ENCODE data around the gene B4GALNT2.
A peak's percentile ranks its signal among the peaks of the same experiment; 100 is the strongest.
"Not testable (repeated sequence)": the region's sequence is repeated elsewhere in the genome, so short reads cannot be mapped to it uniquely, and the experiment has no call there.

B4GALNT2 gene

DNA sequence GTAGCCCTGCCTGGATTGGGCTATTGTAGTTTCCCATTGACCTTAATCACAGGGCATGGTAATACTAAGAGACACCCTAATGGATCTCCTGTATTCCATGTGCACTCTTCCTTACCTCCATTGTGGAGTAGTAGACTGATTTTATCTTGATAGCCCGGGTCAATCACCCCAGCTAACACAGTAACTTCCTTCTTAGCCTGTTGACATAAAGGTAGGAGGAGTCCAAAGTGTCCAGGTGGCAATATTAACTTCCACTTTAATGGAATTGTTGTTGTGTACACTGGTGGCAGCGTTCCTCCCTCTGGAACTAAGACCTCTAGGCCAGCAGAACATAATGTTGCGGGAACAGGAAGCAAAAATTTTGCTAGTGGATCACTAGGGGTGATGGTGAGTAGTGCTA, 13.1 kb downstream of the B4GALNT2 start:
- not testable (repeated sequence) for DNase-seq (ENCODE audit: low spot score in 2 of 2); ATAC-seq; H3K4me1 Mint-ChIP-seq; H3K27ac Mint-ChIP-seq; H3K4me3 Mint-ChIP-seq; H3K36me3 Mint-ChIP-seq; H3K9me3 Mint-ChIP-seq

- Mint-ChIP-seq H3K9me3 (no peaks in the 10 kb centered on the region), H3K4me1 (no peaks in the 10 kb centered on the region), H3K4me3 (no peak overlapping the region), H3K27ac (no peak overlapping the region), H3K36me3 (no peaks in the 10 kb centered on the region)
- DNase-seq (ENCODE audit: low spot score in 2 of 2) = no peak
- ATAC-seq = no peak
Observed at GRCh38 chr17:49146620-49147306, 14.2 kb downstream of the B4GALNT2 start.

DNA sequence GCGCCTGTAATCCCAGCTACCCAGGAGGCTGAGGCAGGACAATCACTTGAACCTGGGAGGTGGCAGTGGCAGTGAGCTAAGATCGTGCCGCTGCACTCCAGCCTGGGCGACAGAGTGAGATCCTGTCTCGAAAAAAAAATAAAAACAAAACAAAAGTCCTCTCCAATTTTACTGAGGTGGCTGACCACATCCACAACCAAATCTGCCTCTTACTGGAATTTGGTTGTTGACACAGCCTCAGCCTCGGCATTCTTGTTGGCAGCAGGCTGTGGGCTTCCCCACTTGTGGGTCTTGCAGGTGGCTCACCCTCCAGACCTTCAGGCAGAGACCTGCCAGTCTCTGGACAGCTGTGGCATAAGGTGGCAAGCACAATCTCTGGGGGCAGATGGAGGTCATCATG, 15.6 kb downstream of the B4GALNT2 start:
- no peaks in the 10 kb centered on the region for H3K4me1 Mint-ChIP-seq
- DNase-seq (ENCODE audit: low spot score in 2 of 2) = no peak
- H3K36me3 Mint-ChIP-seq = no peaks in the 10 kb centered on the region
- ATAC-seq = no peak
- no peaks in the 10 kb centered on the region for H3K9me3 Mint-ChIP-seq
- H3K27ac Mint-ChIP-seq = no peak overlapping the region
- H3K4me3 Mint-ChIP-seq = no peak overlapping the region

- Mint-ChIP-seq H3K4me1 (no peaks in the 10 kb centered on the region), H3K27ac (no peak overlapping the region), H3K9me3 (no peaks in the 10 kb centered on the region), H3K4me3 (no peak overlapping the region), H3K36me3 (no peaks in the 10 kb centered on the region)
- no peak for ATAC-seq
- no peak for DNase-seq (ENCODE audit: low spot score in 2 of 2)
Observed at GRCh38 chr17:49151996-49152395, 19.4 kb downstream of the B4GALNT2 start.

- no peak overlapping the region for H3K4me3 Mint-ChIP-seq
- no peaks in the 10 kb centered on the region for H3K36me3 Mint-ChIP-seq
Observed at GRCh38 chr17:49156256-49156655, 23.7 kb downstream of the B4GALNT2 start.

GRCh38 chr17:49157784-49158183, 25.2 kb downstream of the B4GALNT2 start:
- H3K27ac Mint-ChIP-seq = no peak overlapping the region
- no peaks in the 10 kb centered on the region for H3K4me1 Mint-ChIP-seq
- ATAC-seq (no peak), DNase-seq (ENCODE audit: low spot score in 2 of 2) (no peak)
- no peaks in the 10 kb centered on the region for H3K36me3 Mint-ChIP-seq
- H3K9me3 Mint-ChIP-seq = no peaks in the 10 kb centered on the region
- H3K4me3 Mint-ChIP-seq = no peak overlapping the region

More at GRCh38 chr17:49156256-49156655, 23.7 kb downstream of the B4GALNT2 start:
- DNase-seq (ENCODE audit: low spot score in 2 of 2) = no peak
- Mint-ChIP-seq H3K4me1 (no peaks in the 10 kb centered on the region), H3K9me3 (no peaks in the 10 kb centered on the region), H3K27ac (no peak overlapping the region)
- no peak for ATAC-seq

DNA sequence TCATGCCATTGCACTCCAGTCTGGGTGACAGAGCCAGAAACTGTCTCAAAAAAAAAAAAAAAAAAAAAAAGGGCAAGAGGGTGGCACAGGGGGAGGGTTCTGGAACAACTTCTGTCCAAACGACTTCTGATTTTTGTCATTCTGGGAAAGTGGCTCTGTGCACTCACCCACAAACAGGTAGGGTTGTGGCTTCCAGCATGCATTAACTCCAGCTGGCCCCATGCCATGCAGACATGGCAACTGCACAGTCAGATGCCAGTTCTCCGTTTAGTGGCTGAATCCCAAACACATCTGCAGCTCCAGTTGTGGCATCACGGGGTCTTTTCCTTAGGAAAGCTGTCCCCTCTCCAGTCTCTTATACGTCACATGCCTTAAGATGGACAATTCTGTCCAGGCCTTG, 30.3 kb downstream of the B4GALNT2 start:
- ATAC-seq (no peak), DNase-seq (ENCODE audit: low spot score in 2 of 2) (no peak)
- Mint-ChIP-seq H3K9me3 (no peaks in the 10 kb centered on the region), H3K4me3 (no peak overlapping the region), H3K4me1 (no peaks in the 10 kb centered on the region), H3K36me3 (no peaks in the 10 kb centered on the region), H3K27ac (no peak overlapping the region)

- Mint-ChIP-seq H3K4me1 (no peaks in the 10 kb centered on the region), H3K4me3 (no peak overlapping the region), H3K36me3 (no peaks in the 10 kb centered on the region), H3K27ac (no peak overlapping the region), H3K9me3 (no peaks in the 10 kb centered on the region)
- no peak for DNase-seq (ENCODE audit: low spot score in 2 of 2)
- ATAC-seq = no peak
Observed at GRCh38 chr17:49165143-49165542, 32.6 kb downstream of the B4GALNT2 start.

DNA sequence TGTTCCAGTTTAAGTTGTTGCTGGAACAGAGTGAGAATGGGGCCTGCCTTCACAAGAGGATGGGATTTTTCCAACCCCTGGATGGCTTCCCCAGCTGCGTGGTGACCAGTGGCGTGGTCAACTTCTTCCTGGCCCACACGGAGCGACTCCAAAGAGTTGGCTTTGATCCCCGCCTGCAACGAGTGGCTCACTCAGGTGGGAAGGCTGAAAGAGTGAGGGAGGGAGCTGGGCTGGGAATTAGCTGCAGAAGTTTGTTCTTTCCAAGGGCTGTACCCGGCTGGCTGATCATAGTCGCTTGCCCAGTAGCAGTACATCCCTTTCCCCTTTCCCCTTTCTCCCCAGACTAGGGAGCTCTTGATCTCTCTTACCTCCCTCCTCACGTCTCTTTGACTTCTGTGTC, 36.1 kb downstream of the B4GALNT2 start:
- no peak overlapping the region for H3K27ac Mint-ChIP-seq
- no peak for ATAC-seq
- H3K36me3 Mint-ChIP-seq = no peaks in the 10 kb centered on the region
- no peak overlapping the region for H3K4me3 Mint-ChIP-seq
- DNase-seq (ENCODE audit: low spot score in 2 of 2) = no peak
- peaks cover 1% of the 10 kb centered on the region for H3K9me3 Mint-ChIP-seq
- H3K4me1 Mint-ChIP-seq = no peaks in the 10 kb centered on the region

DNA sequence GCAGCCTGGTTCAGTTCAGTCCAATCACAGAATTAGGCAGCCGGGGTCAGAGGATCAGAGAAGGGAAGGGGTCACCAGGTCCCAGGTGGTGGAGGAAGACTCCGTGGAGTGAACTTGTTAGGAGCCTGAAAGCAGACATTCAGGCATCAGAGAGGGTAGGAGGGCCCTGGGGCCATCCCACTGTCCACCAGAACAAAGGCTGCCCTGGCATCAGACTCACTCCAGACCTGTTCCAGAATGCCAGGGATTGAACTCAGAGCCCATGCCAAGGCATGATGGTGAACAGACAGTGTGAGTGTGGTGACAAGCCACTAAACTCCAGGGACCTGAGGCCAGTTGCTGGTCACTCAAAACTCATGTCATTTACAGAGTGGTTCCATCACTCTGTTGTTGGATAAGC, 37.6 kb downstream of the B4GALNT2 start:
- ATAC-seq (no peak), DNase-seq (ENCODE audit: low spot score in 2 of 2) (no peak)
- no peak overlapping the region for H3K4me3 Mint-ChIP-seq
- H3K4me1 Mint-ChIP-seq = no peaks in the 10 kb centered on the region
- peaks cover 7% of the 10 kb centered on the region for H3K9me3 Mint-ChIP-seq
- no peak overlapping the region for H3K27ac Mint-ChIP-seq
- no peaks in the 10 kb centered on the region for H3K36me3 Mint-ChIP-seq

DNA sequence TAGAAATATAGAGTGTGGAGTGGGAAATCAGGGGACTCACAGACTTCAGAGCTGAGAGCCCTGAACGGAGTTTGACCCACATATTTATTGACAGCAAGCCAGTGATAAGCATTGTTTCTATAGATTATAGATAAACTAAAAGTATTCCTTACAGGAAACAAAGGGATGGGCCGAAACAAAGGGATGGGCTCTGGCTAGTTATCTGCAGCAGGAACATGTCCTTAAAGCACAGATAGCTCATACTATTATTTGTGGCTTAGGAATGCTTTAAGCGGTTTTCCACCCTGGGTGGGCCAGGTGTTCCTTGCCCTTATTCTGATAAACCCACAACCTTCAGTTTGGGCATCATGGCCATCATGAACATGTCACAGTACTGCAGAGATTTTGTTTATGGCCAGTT, 38.1 kb downstream of the B4GALNT2 start:
- not testable (repeated sequence) for H3K27ac Mint-ChIP-seq; H3K4me1 Mint-ChIP-seq; H3K4me3 Mint-ChIP-seq; H3K9me3 Mint-ChIP-seq; ATAC-seq; DNase-seq (ENCODE audit: low spot score in 2 of 2); H3K36me3 Mint-ChIP-seq

DNA sequence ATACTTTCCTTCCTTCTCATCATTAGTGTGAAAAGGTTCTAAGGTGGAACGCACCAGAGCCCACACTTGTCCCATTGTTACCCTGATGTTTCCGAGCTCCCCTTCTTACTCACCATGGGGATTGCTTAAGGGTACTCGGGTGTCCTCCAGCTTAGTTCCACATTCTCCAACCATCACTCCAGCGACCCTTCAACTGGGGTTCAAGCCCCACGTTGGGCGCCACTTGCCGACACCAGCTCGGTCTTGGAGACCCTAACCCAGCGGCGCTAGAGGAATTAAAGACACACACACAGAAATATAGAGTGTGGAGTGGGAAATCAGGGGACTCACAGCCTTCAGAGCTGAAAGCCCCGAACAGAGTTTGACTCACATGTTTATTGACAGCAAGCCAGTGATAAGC, 43.4 kb downstream of the B4GALNT2 start:
- not testable (repeated sequence) for DNase-seq (ENCODE audit: low spot score in 2 of 2); H3K4me1 Mint-ChIP-seq; H3K27ac Mint-ChIP-seq; H3K36me3 Mint-ChIP-seq; ATAC-seq; H3K4me3 Mint-ChIP-seq
- H3K9me3 Mint-ChIP-seq = peaks cover 15% of the 10 kb centered on the region

DNA sequence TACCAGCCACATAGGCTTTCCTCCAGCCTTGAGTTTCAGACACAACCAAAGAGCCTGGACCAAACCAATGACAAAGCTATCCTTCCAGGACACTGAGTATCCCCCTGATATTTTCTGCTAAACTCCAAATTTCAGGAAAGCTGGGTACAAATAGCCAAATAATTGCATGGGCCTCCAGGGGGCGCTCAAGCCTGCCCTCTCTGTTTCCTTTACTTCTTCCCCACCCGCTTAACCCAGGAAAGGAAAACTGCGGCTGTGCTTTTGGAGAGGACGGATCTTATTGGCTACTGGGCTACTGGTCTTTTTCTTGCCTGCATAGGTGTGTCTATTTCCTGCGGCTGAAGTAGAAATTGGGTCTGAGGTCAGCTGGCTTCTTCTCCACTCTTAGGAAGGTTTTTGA, 47.7 kb downstream of the B4GALNT2 start:
- Mint-ChIP-seq H3K9me3 (peaks cover 7% of the 10 kb centered on the region), H3K36me3 (no peaks in the 10 kb centered on the region), H3K27ac (no peak overlapping the region), H3K4me3 (no peak overlapping the region), H3K4me1 (peaks cover 5% of the 10 kb centered on the region)
- peak; percentile 53 to 81 for DNase-seq (ENCODE audit: low spot score in 2 of 2)
- ATAC-seq = peak; percentile 51

DNA sequence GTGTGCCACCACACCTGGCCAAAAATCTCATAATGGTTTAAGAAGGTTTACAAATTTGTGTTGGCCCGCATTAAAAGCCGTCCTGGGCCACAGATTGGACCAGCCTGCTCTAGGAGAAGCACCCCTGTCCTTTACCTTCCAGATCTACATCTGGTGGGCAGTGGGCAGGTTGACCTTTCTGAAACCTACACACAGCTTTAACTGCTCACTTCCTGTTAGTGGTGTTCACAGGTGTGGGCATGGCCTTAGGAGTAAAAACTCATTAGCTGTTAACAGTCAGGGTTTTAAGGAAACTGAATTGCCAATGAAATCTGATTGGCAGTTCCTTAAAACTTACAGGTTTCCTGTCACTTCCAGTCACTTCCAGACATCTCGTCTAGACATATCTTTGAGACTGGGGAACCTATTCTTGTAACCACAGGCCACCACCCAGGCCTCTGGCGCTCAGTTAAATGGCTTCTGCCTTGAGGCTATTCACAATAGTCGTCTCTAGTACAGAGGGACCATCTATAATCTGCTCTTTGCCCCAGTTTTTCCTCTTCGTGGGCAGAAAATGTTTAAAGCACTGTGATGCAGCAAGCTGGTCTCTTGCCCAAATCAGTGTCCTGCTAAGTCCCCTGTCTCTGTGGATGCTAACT, 48.5 kb downstream of the B4GALNT2 start:
- Mint-ChIP-seq H3K27ac (no peak overlapping the region), H3K9me3 (peaks cover 2% of the 10 kb centered on the region), H3K4me3 (no peak overlapping the region), H3K36me3 (no peaks in the 10 kb centered on the region), H3K4me1 (peaks cover 5% of the 10 kb centered on the region)
- no peak for DNase-seq (ENCODE audit: low spot score in 2 of 2)
- ATAC-seq = no peak

GRCh38 chr17:49183341-49183740, 50.8 kb downstream of the B4GALNT2 start:
- H3K36me3 Mint-ChIP-seq = no peaks in the 10 kb centered on the region
- H3K4me3 Mint-ChIP-seq = no peak overlapping the region
- H3K9me3 Mint-ChIP-seq = no peaks in the 10 kb centered on the region
- H3K4me1 Mint-ChIP-seq = peaks cover 5% of the 10 kb centered on the region
- no peak for ATAC-seq
- no peak overlapping the region for H3K27ac Mint-ChIP-seq
- no peak for DNase-seq (ENCODE audit: low spot score in 2 of 2)

GRCh38 chr17:49183801-49184200, 51.2 kb downstream of the B4GALNT2 start:
- DNase-seq (ENCODE audit: low spot score in 2 of 2) (no peak), ATAC-seq (no peak)
- no peak overlapping the region for H3K27ac Mint-ChIP-seq
- peaks cover 5% of the 10 kb centered on the region for H3K4me1 Mint-ChIP-seq
- no peak overlapping the region for H3K4me3 Mint-ChIP-seq
- H3K36me3 Mint-ChIP-seq = no peaks in the 10 kb centered on the region
- no peaks in the 10 kb centered on the region for H3K9me3 Mint-ChIP-seq
